HEK293T (cell line): ENCODE measurements around the gene NUP160.

Source experiments
- ARNT ChIP-seq: fragments of 450-650 bp; IDR thresholded peaks from 2 replicates; pipeline ENCODE4 v1.6.1; 2017; ENCODE audit warnings: mild to moderate bottlenecking
- BHLHE40 ChIP-seq: fragments of 450-650 bp; IDR thresholded peaks from 2 replicates; pipeline ENCODE4 v1.6.1; 2016; ENCODE audit warnings: mild to moderate bottlenecking, moderate library complexity, borderline replicate concordance
- FOXA1 ChIP-seq: fragments of 450-650 bp; IDR thresholded peaks from 2 replicates; pipeline ENCODE4 v1.6.1; 2016; ENCODE audit warnings: mild to moderate bottlenecking
- FOXK2 ChIP-seq: fragments of 450-650 bp; IDR thresholded peaks from 2 replicates; pipeline ENCODE4 v1.6.1; 2016; ENCODE audit warnings: mild to moderate bottlenecking
- FOXM1 ChIP-seq: fragments of 450-650 bp; IDR thresholded peaks from 2 replicates; pipeline ENCODE4 v1.6.1; 2017; ENCODE audit warnings: mild to moderate bottlenecking, borderline replicate concordance
- HDGF ChIP-seq: fragments of 450-650 bp; IDR thresholded peaks from 2 replicates; pipeline ENCODE4 v1.6.1; 2017; ENCODE audit warnings: antibody characterized with exemption, borderline replicate concordance
- LEF1 ChIP-seq: fragments of 450-650 bp; IDR thresholded peaks from 2 replicates; pipeline ENCODE4 v1.6.1; 2017; ENCODE audit warnings: mild to moderate bottlenecking, borderline replicate concordance
- NFRKB ChIP-seq: fragments of 450-650 bp; IDR thresholded peaks from 2 replicates; pipeline ENCODE4 v1.6.1; 2016; ENCODE audit warnings: mild to moderate bottlenecking, moderate library complexity
- SP1 ChIP-seq: fragments of 450-650 bp; IDR thresholded peaks from 2 replicates; pipeline ENCODE4 v1.6.1; 2017
- SUZ12 ChIP-seq: fragments of 450-650 bp; IDR thresholded peaks from 2 replicates; pipeline ENCODE4 v1.6.1; 2016; ENCODE audit warnings: mild to moderate bottlenecking
- TARDBP ChIP-seq: fragments of 450-650 bp; IDR thresholded peaks from 2 replicates; pipeline ENCODE4 v1.6.1; 2016
- ZNF384 ChIP-seq: fragments of 450-650 bp; IDR thresholded peaks from 2 replicates; pipeline ENCODE4 v1.6.1; 2016
- TF ChIP-seq, protein P1 (sequence below): fragments of 450-650 bp; IDR thresholded peaks from 2 replicates; pipeline ENCODE4 v1.6.1; 2016

- TF ChIP-seq FOXM1 (no peak), ZNF384 (no peak), SP1 (no peak), HDGF (no peak), FOXA1 (no peak), LEF1 (no peak), NFRKB (no peak), ARNT (no peak), FOXK2 (no peak), SUZ12 (no peak), BHLHE40 (no peak), TARDBP (no peak)
- TF ChIP-seq, protein P1, sequence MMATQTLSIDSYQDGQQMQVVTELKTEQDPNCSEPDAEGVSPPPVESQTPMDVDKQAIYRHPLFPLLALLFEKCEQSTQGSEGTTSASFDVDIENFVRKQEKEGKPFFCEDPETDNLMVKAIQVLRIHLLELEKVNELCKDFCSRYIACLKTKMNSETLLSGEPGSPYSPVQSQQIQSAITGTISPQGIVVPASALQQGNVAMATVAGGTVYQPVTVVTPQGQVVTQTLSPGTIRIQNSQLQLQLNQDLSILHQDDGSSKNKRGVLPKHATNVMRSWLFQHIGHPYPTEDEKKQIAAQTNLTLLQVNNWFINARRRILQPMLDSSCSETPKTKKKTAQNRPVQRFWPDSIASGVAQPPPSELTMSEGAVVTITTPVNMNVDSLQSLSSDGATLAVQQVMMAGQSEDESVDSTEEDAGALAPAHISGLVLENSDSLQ, result no peak
Measured at GRCh38 chr11:47819743-47820142, 28.4 kb downstream of the NUP160 start.
